ENCODE results near the gene ZNF398.

GRCh38 chr7:149156898-149157297, 9.6 kb downstream of the ZNF398 start:
- TF ChIP-seq POLR2A (IDR thresholded peaks at IDR 0.05) = no peak
- TF ChIP-seq, protein P1, sequence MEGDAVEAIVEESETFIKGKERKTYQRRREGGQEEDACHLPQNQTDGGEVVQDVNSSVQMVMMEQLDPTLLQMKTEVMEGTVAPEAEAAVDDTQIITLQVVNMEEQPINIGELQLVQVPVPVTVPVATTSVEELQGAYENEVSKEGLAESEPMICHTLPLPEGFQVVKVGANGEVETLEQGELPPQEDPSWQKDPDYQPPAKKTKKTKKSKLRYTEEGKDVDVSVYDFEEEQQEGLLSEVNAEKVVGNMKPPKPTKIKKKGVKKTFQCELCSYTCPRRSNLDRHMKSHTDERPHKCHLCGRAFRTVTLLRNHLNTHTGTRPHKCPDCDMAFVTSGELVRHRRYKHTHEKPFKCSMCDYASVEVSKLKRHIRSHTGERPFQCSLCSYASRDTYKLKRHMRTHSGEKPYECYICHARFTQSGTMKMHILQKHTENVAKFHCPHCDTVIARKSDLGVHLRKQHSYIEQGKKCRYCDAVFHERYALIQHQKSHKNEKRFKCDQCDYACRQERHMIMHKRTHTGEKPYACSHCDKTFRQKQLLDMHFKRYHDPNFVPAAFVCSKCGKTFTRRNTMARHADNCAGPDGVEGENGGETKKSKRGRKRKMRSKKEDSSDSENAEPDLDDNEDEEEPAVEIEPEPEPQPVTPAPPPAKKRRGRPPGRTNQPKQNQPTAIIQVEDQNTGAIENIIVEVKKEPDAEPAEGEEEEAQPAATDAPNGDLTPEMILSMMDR (IDR thresholded peaks at IDR 0.05) = no peak

Data from uterus (tissue), 2 donors.